Activated T-cell treated with anti-CD3 and anti-CD28 coated beads, Interleukin-2, amount 50 U/mL, for 24 hours (primary cell): Measurements from ENCODE around the gene ASXL1.
A peak's percentile ranks its signal among the peaks of the same experiment; 100 is the strongest.
"Not testable (repeated sequence)": the region's sequence is repeated elsewhere in the genome, so short reads cannot be mapped to it uniquely, and the experiment has no call there.

ENCODE experiments used
- DNase-seq: peaks from one replicate; pipeline ENCODE4 v3.0.0-alpha.2; 2020
- H3K27ac Mint-ChIP-seq: 2 replicates; pipeline ENCODE4 v1.8.0; 2020; ENCODE audit warnings: mild to moderate bottlenecking, mixed read lengths
- H3K27me3 Mint-ChIP-seq: 2 replicates; pipeline ENCODE4 v1.8.0; 2020; ENCODE audit warnings: mixed read lengths
- H3K36me3 Mint-ChIP-seq: 2 replicates; pipeline ENCODE4 v1.8.0; 2020; ENCODE audit warnings: low read depth, mixed read lengths
- H3K4me1 Mint-ChIP-seq: 2 replicates; pipeline ENCODE4 v1.8.0; 2020; ENCODE audit warnings: low read depth, mixed read lengths
- H3K4me3 Mint-ChIP-seq: 2 replicates; pipeline ENCODE4 v1.8.0; 2020; ENCODE audit warnings: mild to moderate bottlenecking, moderate library complexity, mixed read lengths
- H3K9me3 Mint-ChIP-seq: 2 replicates; pipeline ENCODE4 v1.8.0; 2020; ENCODE audit warnings: mixed read lengths

ASXL1 gene

GRCh38 chr20:32352121-32352720 lies 5.9 kb upstream of the ASXL1 start:
- Mint-ChIP-seq H3K4me1 (peaks cover 35% of the 10 kb centered on the region), H3K27me3 (no peaks in the 10 kb centered on the region), H3K27ac (no peak overlapping the region), H3K4me3 (no peak overlapping the region), H3K36me3 (peaks cover 19% of the 10 kb centered on the region), H3K9me3 (no peaks in the 10 kb centered on the region)
- no peak for DNase-seq

DNA sequence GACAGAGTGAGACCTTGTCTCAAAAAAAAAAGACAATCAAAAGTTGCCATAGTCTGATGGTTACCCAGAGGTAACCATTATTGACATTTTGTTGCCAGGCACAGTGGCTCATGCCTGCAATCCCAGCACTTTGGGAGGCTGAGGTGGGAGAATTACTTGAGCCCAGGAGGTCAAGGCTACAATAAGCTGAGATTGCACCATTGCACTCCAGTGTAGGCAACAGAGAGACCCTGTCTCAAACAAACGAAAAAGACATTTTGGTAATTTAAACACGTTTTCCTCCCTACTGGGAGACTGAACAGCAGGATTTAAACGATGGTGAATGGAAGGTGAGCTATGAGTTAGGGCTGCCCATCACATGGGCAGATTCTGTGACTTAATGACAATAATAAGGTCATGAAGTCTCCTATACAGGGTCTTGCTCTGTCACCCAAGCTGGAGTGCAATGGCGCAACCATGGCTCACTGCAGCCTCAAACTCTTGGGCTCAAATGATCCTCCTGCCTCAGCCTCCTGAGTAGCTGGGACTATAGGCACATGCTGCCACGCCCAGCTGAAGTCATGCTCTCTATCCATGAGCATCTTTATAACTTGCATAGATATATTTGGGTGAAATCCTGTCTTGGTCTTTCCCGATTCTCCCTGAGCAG lies 4.2 kb upstream of the ASXL1 start:
- Mint-ChIP-seq H3K36me3 (peaks cover 17% of the 10 kb centered on the region), H3K4me3 (no peak overlapping the region), H3K27me3 (no peaks in the 10 kb centered on the region), H3K4me1 (peaks cover 41% of the 10 kb centered on the region), H3K9me3 (no peaks in the 10 kb centered on the region), H3K27ac (peak overlapping the region; percentile 93)
- DNase-seq, result no peak

GRCh38 chr20:32354592-32355416 lies 3.3 kb upstream of the ASXL1 start:
- peaks cover 21% of the 10 kb centered on the region for H3K36me3 Mint-ChIP-seq
- H3K27ac Mint-ChIP-seq, result peak overlapping the region; percentile 93
- peak overlapping the region; percentile 38 for H3K4me3 Mint-ChIP-seq
- H3K9me3 Mint-ChIP-seq, result no peaks in the 10 kb centered on the region
- H3K4me1 Mint-ChIP-seq, result peaks cover 42% of the 10 kb centered on the region
- no peak for DNase-seq
- no peaks in the 10 kb centered on the region for H3K27me3 Mint-ChIP-seq

DNA sequence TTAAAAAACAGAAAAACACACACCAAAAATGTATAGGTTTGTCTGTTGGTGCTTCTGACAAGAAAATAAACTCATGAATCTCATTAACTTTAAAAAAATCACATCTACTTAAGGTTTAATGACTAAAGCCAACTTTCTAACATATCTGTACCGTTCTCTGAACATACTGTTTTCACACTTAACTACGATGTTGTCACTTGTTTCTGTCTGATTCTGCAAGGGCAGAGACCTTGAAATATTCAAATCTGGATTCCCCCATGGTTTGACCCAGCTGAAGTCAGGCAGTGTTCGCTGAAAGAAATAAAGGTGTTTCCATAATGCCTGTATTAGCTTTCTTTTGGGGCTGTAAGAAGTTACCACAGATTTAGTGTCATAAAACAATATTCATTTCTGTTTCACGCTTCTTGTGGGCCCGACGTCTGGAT lies 2.7 kb upstream of the ASXL1 start:
- Mint-ChIP-seq H3K9me3 (no peaks in the 10 kb centered on the region), H3K36me3 (peaks cover 28% of the 10 kb centered on the region), H3K4me3 (peak overlapping the region; percentile 38), H3K27ac (peak overlapping the region; percentile 93), H3K27me3 (no peaks in the 10 kb centered on the region), H3K4me1 (peaks cover 47% of the 10 kb centered on the region)
- no peak for DNase-seq

GRCh38 chr20:32355907-32356621 lies 2.1 kb upstream of the ASXL1 start:
- not testable (repeated sequence) for DNase-seq, H3K27me3 Mint-ChIP-seq, H3K9me3 Mint-ChIP-seq
- Mint-ChIP-seq H3K4me1 (peaks cover 52% of the 10 kb centered on the region), H3K36me3 (peaks cover 34% of the 10 kb centered on the region), H3K27ac (peak overlapping the region; percentile 99), H3K4me3 (peak overlapping the region; percentile 38)

DNA sequence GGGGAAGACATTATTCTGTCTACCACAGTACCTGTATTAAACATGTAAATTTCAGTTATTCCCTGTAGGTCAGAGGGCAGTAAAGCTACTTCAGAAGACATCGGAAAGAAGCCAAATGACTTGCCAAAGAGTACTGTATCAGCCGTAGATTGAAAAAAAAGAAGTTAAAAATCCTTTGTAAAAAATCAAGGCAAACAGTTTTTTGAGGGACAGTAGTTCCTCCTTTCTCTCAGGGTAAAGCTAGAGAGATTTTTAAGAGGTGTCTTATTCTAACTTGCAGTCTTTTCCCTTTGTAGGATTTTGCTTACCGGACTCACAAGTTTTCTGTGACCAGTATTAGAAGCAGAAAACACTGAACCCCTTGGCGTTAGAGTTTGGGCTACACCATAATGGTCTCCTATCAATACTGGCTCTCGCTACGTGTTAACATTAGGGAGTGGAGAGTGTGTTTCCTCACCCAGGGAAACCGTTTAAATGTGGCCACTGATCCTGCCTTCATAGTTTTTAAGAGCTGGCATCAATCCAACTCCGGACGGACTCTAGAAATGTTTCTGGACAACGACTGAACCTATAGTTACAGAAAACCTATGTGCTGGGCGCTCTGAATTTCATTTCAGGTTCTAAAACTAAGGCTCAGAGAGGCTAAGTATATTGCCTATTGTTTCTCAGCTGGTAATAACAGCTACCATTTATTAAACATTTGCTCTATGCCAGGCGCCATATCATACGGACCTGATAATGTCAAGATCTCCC lies 1.3 kb upstream of the ASXL1 start:
- Mint-ChIP-seq H3K4me3 (peak overlapping the region; percentile 90), H3K9me3 (no peaks in the 10 kb centered on the region), H3K27me3 (no peaks in the 10 kb centered on the region), H3K36me3 (peaks cover 39% of the 10 kb centered on the region), H3K4me1 (peaks cover 58% of the 10 kb centered on the region), H3K27ac (peak overlapping the region; percentile 99)
- no peak for DNase-seq

- no peaks in the 10 kb centered on the region for H3K9me3 Mint-ChIP-seq
- no peaks in the 10 kb centered on the region for H3K27me3 Mint-ChIP-seq
- H3K36me3 Mint-ChIP-seq, result peaks cover 41% of the 10 kb centered on the region
- no peak for DNase-seq
- H3K4me3 Mint-ChIP-seq, result peak overlapping the region; percentile 90
- H3K27ac Mint-ChIP-seq, result peak overlapping the region; percentile 99
- H3K4me1 Mint-ChIP-seq, result peaks cover 62% of the 10 kb centered on the region
These were observed 709 bp upstream of the ASXL1 start for GRCh38 chr20:32357375-32357868.

- no peaks in the 10 kb centered on the region for H3K9me3 Mint-ChIP-seq
- peaks cover 50% of the 10 kb centered on the region for H3K36me3 Mint-ChIP-seq
- DNase-seq, result no peak
- H3K4me3 Mint-ChIP-seq, result peak overlapping the region; percentile 89
- peaks cover 74% of the 10 kb centered on the region for H3K4me1 Mint-ChIP-seq
- no peaks in the 10 kb centered on the region for H3K27me3 Mint-ChIP-seq
- H3K27ac Mint-ChIP-seq, result no peak overlapping the region
These were observed 426 bp downstream of the ASXL1 start for GRCh38 chr20:32358632-32358882.

- H3K27ac Mint-ChIP-seq, result peak overlapping the region; percentile 94
- peak; percentile 86 for DNase-seq
- H3K27me3 Mint-ChIP-seq, result no peaks in the 10 kb centered on the region
- H3K4me1 Mint-ChIP-seq, result peaks cover 75% of the 10 kb centered on the region
- no peaks in the 10 kb centered on the region for H3K9me3 Mint-ChIP-seq
- H3K4me3 Mint-ChIP-seq, result peak overlapping the region; percentile 89
- H3K36me3 Mint-ChIP-seq, result peaks cover 50% of the 10 kb centered on the region
These were observed 927 bp downstream of the ASXL1 start for GRCh38 chr20:32358883-32359632.

DNA sequence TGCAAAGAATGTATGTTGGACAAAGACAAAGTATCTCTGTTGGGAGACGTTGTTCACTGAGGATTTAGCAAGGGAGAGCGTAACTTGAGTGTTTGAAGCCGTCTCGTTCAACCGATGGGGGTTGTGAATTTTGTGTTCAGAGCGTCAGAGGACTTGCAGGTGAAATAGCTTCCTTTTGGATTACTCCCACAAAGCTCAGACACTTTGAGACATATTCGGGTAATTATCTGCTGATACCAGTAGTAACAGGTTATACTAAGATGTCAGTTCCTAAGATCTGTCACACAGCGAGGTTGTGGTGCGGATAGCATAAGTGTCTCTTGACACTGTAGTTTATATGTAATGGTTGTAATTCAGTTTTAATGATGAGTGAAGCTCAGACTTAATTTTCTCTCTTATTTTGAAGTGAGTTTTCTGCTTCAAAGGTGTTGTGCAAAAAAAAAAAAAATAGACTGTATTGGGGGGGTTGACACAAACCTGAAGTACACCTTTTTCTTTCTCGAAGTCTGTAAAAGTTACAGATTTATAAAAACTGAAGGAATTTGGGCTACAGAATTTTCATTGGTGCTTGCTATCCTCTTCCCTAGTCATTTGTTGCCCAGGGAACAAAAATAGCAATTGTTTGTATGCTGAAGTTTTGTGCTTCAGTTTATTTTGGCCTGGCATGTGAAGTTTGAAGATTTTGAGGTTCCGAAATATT lies 1.7 kb downstream of the ASXL1 start:
- Mint-ChIP-seq H3K4me3 (peak overlapping the region; percentile 89), H3K27me3 (no peaks in the 10 kb centered on the region), H3K36me3 (peaks cover 52% of the 10 kb centered on the region), H3K9me3 (no peaks in the 10 kb centered on the region), H3K4me1 (peaks cover 72% of the 10 kb centered on the region), H3K27ac (peak overlapping the region; percentile 94)
- no peak for DNase-seq

GRCh38 chr20:32360333-32360634 lies 2.2 kb downstream of the ASXL1 start:
- H3K4me3 Mint-ChIP-seq, result peak overlapping the region; percentile 89
- peaks cover 53% of the 10 kb centered on the region for H3K36me3 Mint-ChIP-seq
- H3K9me3 Mint-ChIP-seq, result no peaks in the 10 kb centered on the region
- DNase-seq, result no peak
- peak overlapping the region; percentile 94 for H3K27ac Mint-ChIP-seq
- H3K4me1 Mint-ChIP-seq, result peaks cover 72% of the 10 kb centered on the region
- no peaks in the 10 kb centered on the region for H3K27me3 Mint-ChIP-seq

DNA sequence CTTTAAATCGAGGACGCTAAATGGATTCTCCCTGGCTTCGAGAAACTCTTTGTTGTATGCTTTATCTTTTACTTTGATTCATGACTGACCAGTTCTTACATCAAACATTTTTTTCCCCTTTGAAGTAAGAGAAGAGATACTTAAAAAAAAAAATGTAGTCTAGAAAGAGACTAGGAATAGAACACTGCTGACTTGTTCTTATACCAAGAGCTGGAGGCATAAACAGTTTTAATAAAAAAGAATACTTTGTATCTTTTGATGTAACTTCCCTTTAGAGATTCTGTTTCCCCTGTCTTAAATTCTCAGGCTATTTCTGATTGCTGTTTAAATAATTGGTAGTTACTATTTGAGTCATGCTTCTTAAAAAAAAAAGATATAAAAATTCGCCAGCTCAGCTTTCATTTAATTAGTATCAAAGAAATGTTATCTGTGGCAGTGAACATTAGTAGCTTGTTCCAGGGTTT lies 4.8 kb downstream of the ASXL1 start:
- peaks cover 62% of the 10 kb centered on the region for H3K36me3 Mint-ChIP-seq

DNA sequence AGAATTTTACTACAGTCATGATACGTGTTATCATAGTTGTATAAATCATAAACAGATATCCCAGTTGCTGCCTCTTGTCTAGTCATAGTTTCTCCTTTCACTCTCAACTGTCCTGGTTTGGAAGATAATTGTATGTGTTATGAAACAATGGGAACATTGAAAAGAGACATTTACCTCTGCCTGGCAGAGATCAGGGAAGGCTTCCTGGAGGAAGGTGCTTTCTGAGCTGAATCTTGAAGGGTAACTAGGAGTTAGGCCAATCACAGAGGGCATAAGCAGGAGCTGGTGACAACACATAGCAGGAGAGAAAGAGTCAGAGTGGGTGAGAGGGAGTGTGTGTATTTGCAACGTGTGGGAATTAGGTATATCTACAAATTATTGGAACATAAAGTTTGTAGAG lies 5.4 kb downstream of the ASXL1 start:
- Mint-ChIP-seq H3K27me3 (no peaks in the 10 kb centered on the region), H3K4me3 (peak overlapping the region; percentile 89), H3K9me3 (no peaks in the 10 kb centered on the region), H3K36me3 (peaks cover 64% of the 10 kb centered on the region), H3K4me1 (peaks cover 79% of the 10 kb centered on the region), H3K27ac (peak overlapping the region; percentile 94)
- DNase-seq, result no peak

More for the DNA sequence above, 4.8 kb downstream of the ASXL1 start:
- Mint-ChIP-seq H3K27me3 (no peaks in the 10 kb centered on the region), H3K9me3 (no peaks in the 10 kb centered on the region), H3K4me1 (peaks cover 74% of the 10 kb centered on the region), H3K4me3 (peak overlapping the region; percentile 89), H3K27ac (peak overlapping the region; percentile 94)
- DNase-seq, result no peak
